ENCODE data around the gene SLC25A12. TPM values are rescaled to one million over a fixed set of nuclear protein-coding genes. Genes with fewer than 3 reads are reported as not detected.

The SLC25A12 gene
- polyA plus RNA-seq, 1 experiment, result 16.3 TPM

GRCh38 chr2:171883275-171883893 lies 10.7 kb downstream of the SLC25A12 start:
- Histone ChIP-seq H3K36me3 (ENCODE audit: control insufficient read depth, insufficient read depth, low read length) (no peaks in the 10 kb centered on the region; the same call in 1 of the 2 replicates), H3K4me3 (ENCODE audit: low read depth, low read length) (no peak overlapping the region), H3K27me3 (ENCODE audit: control insufficient read depth, insufficient read depth, low read length) (no peaks in the 10 kb centered on the region)
- no peak for TF ChIP-seq CTCF (IDR thresholded peaks at IDR 0.05; ENCODE audit: insufficient read depth, low read depth, low read length)
- ChIA-PET CTCF (interaction anchor here (0.6 to 0.8 kb wide), 3 partner anchors 13 to 633 kb away, joined by 3 to 4 read pairs (median 3); no protein-coding TSS in a partner anchor), POLR2A (no interaction called here)
- no peak for DNase-seq (ENCODE audit: low read depth)

GRCh38 chr2:171882089-171882769 lies 11.8 kb downstream of the SLC25A12 start:
- DNase-seq (ENCODE audit: low read depth), result no peak
- Histone ChIP-seq H3K27me3 (ENCODE audit: control insufficient read depth, insufficient read depth, low read length) (no peaks in the 10 kb centered on the region), H3K4me3 (ENCODE audit: low read depth, low read length) (no peak overlapping the region), H3K36me3 (ENCODE audit: control insufficient read depth, insufficient read depth, low read length) (no peaks in the 10 kb centered on the region; the same call in 1 of the 2 replicates)
- CTCF ChIA-PET, result interaction anchor here (1.6 kb wide), 1 partner anchor 10 kb away, joined by 4 read pairs; no protein-coding TSS in a partner anchor
- TF ChIP-seq CTCF (IDR thresholded peaks at IDR 0.05; ENCODE audit: insufficient read depth, low read depth, low read length), result no peak
- POLR2A ChIA-PET, result no interaction called here

GRCh38 chr2:171880774-171881173 lies 13.3 kb downstream of the SLC25A12 start:
- ChIA-PET POLR2A (no interaction called here), CTCF (interaction anchor here (0.9 to 1.6 kb wide), 2 partner anchors 11 to 22 kb away, joined by 3 to 4 read pairs; no protein-coding TSS in a partner anchor)
- TF ChIP-seq CTCF (IDR thresholded peaks at IDR 0.05; ENCODE audit: insufficient read depth, low read depth, low read length), result no peak
- H3K36me3 ChIP-seq (ENCODE audit: control insufficient read depth, insufficient read depth, low read length), result no peaks in the 10 kb centered on the region; the same call in 1 of the 2 replicates
- H3K4me3 ChIP-seq (ENCODE audit: low read depth, low read length), result no peak overlapping the region
- DNase-seq (ENCODE audit: low read depth), result no peak
- H3K27me3 ChIP-seq (ENCODE audit: control insufficient read depth, insufficient read depth, low read length), result no peaks in the 10 kb centered on the region

GRCh38 chr2:171879865-171880264 lies 14.2 kb downstream of the SLC25A12 start:
- CTCF ChIA-PET, result no interaction called here
- H3K4me3 ChIP-seq (ENCODE audit: low read depth, low read length), result no peak overlapping the region
- no peaks in the 10 kb centered on the region for H3K27me3 ChIP-seq (ENCODE audit: control insufficient read depth, insufficient read depth, low read length)
- no peak for DNase-seq (ENCODE audit: low read depth)
- no peak for TF ChIP-seq CTCF (IDR thresholded peaks at IDR 0.05; ENCODE audit: insufficient read depth, low read depth, low read length)
- H3K36me3 ChIP-seq (ENCODE audit: control insufficient read depth, insufficient read depth, low read length), result no peaks in the 10 kb centered on the region; the same call in 1 of the 2 replicates
- POLR2A ChIA-PET, result no interaction called here

- H3K4me3 ChIP-seq (ENCODE audit: low read depth, low read length), result no peak overlapping the region
- ChIA-PET POLR2A (no interaction called here), CTCF (interaction anchor here (0.6 kb wide), 1 partner anchor 247 kb away, joined by 3 read pairs; no protein-coding TSS in a partner anchor)
- H3K36me3 ChIP-seq (ENCODE audit: control insufficient read depth, insufficient read depth, low read length), result no peaks in the 10 kb centered on the region; the same call in 1 of the 2 replicates
- DNase-seq (ENCODE audit: low read depth), result peak; percentile 21
- TF ChIP-seq CTCF (IDR thresholded peaks at IDR 0.05; ENCODE audit: insufficient read depth, low read depth, low read length), result no peak
- H3K27me3 ChIP-seq (ENCODE audit: control insufficient read depth, insufficient read depth, low read length), result no peaks in the 10 kb centered on the region
These were observed 15.5 kb downstream of the SLC25A12 start for GRCh38 chr2:171878481-171878993.

Data from BJ (cell line).